DOHH2 (cell line): ENCODE measurements around the gene FLT3LG.

ENCODE experiments used
- CTCF ChIP-seq: fragments of 200-600 bp; sonication (generic); IDR thresholded peaks from one replicate; pipeline ENCODE4 v1.5.1; 2014; ENCODE audit warnings: antibody characterized with exemption, mild to moderate bottlenecking, low read depth, low read length; ENCODE audit not compliant: poor library complexity, severe bottlenecking
- EZH2phosphoT487 ChIP-seq: fragments of 200-600 bp; sonication (generic); IDR thresholded peaks from 2 replicates; pipeline ENCODE4 v1.6.1; 2017; ENCODE audit warnings: borderline replicate concordance, mild to moderate bottlenecking, antibody characterized with exemption, low read length, moderate library complexity, mixed read lengths

GRCh38 chr19:49468746-49469447 is 5.1 kb upstream of the FLT3LG start:
- no peak for TF ChIP-seq CTCF
- no peak for TF ChIP-seq EZH2phosphoT487
